PC-9 (cell line): ENCODE data around the gene DIAPH2.

Experiments
- CTCF ChIP-seq: fragments of 200-600 bp; sonication (generic); conservative IDR thresholded peaks from 2 replicates; pipeline ENCODE4 v1.6.1; 2017; ENCODE audit warnings: mixed run types, antibody characterized with exemption, mild to moderate bottlenecking, moderate library complexity
- EZH2 ChIP-seq: fragments of 200-600 bp; sonication (generic); IDR thresholded peaks from 2 replicates; pipeline ENCODE4 v1.8.0; 2017; ENCODE audit warnings: antibody characterized with exemption, low read depth

- TF ChIP-seq CTCF (no peak), EZH2 (no peak)
These were observed 943.7 kb downstream of the DIAPH2 start for GRCh38 chrX:97628326-97628725.
